Activated gamma-delta T cell treated with Interleukin-2 at 50 U/mL for 16 hours (primary cell): ENCODE data around the gene SNX6.
"Not testable (repeated sequence)": the region's sequence is repeated elsewhere in the genome, so short reads cannot be mapped to it uniquely, and the experiment has no call there.

Source experiments
- DNase-seq: peaks from one replicate; pipeline ENCODE4 v3.0.0-alpha.2; 2020

Gene SNX6

DNA sequence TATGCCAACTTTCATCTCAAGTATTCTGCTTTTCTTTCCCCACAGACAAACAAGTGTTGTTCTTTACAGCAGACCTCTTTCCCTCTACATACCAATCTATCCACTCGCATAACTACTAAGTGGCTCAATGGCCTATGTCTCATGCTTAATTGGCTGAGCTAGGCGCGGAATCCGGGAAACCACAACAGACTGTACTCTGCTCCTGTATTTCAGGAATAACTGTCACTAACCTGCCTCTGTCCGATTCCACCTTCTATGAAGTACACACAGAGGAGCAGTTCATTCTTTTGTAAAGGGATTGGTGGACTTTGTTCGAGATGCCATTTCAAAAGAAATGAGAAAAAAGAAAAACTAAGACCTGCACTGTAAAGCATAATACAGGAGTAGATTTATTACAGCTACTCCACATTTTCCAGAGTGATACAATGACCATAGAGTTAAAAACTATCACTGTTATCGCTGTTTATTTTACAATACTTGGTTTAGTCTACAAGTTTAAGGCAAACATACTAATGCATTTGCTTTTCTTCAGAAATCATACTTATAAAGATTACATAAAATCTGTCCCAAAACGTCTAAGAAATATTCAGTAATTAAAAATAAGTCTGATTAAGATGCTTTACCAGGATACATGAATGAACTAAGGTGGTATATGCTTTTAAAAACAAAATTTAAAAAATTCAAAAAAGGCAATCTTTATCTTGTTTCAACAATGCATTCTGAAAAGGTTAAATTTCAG lies 67.7 kb downstream of the SNX6 start:
- DNase-seq = not testable (repeated sequence)

DNA sequence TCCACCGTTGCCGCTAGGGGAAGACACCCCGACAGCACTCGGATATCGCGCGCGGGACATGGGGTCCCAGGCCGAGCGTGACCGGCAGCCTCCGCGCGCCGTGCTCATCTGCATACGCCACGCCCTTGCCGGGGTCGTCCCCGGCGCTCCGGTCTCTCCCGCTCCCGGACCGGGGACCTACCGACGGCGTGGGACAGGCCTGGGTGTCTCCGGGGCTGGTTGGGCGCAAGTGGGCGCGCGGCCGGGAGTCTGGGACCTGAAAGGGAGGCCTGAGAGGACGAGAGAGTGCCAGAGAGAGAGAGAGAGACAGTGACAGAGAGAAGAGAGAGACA lies 73.5 kb downstream of the SNX6 start:
- not testable (repeated sequence) for DNase-seq

DNA sequence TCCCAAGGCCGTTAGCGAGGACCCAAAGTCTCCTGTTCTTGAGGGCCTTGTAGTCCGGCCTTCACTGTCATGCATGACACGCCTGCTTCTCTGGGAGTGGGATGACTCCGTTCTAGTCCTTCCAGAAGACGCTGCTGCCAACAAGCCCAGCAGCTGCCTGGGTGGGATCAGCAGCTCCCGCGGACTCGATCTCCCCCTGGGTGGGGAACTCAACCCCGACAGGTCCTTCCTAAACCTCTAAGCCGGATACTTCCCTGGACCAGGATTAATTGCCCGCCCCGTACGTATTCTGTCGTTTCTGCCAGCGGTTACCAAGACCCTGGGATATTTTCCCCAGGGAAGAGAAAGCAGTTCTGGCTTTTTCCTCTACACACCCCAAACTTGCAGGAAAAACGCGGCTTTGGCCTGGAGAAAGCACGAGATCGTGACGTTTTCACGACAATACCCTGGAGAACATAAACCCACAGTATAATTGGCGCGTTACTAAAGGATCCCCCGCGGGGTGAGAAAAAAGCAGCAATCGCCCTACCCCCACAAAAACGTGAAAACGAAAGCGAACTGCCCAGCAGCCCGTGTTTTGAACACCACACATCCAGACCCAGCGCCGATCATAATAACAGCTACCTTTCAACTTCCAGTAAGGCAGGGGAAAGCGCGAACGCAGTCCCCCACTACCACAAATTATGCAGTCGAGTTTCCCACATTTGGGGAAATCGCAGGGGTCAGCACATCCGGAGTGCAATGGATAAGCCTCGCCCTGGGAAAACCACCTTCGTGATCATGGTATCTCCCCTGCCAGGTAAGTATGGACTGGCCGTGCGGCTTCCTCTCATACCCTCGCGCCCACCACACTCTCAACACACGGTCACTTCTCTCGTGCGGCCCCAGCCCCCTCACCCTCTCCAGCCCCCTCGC lies 74.1 kb downstream of the SNX6 start:
- DNase-seq = not testable (repeated sequence)

DNA sequence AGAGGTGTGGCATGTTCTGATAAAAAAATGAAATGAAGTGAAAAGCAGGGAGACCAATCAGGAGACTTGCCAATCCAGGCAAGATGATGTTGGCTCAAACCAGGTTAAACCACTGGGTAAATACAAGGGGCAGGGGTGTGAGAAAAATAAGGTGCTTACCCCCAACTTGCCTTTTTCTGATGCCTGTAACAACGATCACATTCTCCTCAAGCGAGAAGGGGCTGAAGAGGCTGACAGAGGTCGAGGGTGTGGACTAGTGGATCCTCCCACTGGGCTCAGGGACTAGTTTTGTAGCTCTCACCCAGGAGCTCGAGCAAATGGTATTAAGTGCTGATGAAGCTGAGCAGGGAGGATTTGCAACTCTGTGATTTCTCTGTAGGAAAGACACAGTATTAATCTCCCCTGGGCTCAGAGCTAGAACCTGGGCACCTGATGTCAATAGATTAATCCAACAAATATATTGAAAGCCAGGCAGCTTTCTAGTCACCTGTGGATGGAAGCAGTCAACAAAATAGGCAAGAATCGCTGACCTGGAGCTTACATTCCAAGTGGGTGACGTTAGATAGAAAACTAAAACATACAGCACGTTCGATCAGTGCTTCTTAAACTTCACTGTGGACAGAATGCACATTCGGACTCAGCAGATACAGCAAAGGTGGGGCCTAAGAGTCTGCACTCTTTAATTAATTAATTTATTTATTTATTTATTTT lies 75.3 kb downstream of the SNX6 start:
- DNase-seq = no peak

DNA sequence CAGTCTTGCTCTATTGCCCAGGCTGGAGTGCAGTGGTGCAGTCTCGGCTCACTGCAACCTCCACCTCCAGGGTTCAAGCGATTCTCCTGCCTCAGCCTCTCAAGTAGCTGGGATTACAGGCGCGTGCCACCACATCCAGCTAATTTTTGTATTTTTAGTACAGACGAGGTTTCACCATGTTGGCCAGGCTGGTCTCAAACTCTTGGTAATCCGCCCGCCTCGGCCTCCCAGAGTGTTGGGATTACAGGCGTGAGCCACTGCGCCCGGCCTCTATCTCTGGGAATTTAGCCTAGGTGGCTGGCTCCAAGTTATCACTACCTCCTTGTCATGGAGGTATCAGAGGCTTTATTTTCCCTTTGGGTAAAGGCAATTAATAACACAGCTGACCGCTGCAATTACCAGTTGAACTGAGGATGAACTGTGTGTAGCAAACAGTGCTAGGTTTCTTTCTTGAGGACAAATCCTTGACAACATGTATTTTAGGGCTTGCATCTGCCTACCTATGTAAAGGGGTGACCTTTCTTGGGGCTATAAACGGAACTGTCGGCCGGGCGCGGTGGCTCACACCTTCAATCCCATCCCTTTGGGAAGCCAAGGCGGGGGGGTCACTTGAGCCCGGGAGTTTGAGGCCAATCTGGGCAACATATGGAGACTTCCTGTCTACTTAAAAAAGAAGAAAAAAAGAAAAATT lies 80.5 kb downstream of the SNX6 start:
- not testable (repeated sequence) for DNase-seq

DNA sequence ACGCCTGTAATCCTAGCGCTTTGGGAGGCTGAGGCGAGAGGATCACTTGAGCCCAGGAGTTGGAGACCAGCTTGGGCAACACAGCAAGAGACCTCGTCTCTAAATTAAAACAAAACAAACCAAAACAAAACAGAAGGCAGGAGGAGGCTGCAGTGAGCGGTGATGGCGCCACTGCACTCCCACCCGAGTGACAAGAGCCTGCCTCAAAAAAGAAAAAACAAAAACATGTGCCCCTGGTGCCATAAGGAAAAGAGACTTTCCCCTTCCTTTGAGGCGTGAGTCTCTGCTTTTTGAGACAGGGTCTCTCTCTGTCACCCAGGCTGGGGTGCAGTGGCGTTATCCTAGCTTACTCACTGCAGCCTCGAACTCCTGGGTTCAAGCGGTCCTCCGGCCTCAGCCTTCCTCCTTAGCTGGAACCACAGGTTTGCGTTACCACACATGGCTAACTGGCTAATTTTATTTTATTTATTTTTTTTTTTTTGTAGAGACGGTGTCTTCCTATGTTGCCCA lies 81.4 kb downstream of the SNX6 start:
- no peak for DNase-seq

DNA sequence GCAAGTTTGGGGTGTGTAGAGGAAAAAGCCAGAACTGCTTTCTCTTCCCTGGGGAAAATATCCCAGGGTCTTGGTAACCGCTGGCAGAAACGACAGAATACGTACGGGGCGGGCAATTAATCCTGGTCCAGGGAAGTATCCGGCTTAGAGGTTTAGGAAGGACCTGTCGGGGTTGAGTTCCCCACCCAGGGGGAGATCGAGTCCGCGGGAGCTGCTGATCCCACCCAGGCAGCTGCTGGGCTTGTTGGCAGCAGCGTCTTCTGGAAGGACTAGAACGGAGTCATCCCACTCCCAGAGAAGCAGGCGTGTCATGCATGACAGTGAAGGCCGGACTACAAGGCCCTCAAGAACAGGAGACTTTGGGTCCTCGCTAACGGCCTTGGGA lies 82.8 kb downstream of the SNX6 start:
- not testable (repeated sequence) for DNase-seq

DNA sequence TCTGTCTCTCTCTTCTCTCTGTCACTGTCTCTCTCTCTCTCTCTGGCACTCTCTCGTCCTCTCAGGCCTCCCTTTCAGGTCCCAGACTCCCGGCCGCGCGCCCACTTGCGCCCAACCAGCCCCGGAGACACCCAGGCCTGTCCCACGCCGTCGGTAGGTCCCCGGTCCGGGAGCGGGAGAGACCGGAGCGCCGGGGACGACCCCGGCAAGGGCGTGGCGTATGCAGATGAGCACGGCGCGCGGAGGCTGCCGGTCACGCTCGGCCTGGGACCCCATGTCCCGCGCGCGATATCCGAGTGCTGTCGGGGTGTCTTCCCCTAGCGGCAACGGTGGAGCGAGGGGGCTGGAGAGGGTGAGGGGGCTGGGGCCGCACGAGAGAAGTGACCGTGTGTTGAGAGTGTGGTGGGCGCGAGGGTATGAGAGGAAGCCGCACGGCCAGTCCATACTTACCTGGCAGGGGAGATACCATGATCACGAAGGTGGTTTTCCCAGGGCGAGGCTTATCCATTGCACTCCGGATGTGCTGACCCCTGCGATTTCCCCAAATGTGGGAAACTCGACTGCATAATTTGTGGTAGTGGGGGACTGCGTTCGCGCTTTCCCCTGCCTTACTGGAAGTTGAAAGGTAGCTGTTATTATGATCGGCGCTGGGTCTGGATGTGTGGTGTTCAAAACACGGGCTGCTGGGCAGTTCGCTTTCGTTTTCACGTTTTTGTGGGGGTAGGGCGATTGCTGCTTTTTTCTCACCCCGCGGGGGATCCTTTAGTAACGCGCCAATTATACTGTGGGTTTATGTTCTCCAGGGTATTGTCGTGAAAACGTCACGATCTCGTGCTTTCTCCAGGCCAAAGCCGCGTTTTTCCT lies 83.4 kb downstream of the SNX6 start:
- not testable (repeated sequence) for DNase-seq

DNA sequence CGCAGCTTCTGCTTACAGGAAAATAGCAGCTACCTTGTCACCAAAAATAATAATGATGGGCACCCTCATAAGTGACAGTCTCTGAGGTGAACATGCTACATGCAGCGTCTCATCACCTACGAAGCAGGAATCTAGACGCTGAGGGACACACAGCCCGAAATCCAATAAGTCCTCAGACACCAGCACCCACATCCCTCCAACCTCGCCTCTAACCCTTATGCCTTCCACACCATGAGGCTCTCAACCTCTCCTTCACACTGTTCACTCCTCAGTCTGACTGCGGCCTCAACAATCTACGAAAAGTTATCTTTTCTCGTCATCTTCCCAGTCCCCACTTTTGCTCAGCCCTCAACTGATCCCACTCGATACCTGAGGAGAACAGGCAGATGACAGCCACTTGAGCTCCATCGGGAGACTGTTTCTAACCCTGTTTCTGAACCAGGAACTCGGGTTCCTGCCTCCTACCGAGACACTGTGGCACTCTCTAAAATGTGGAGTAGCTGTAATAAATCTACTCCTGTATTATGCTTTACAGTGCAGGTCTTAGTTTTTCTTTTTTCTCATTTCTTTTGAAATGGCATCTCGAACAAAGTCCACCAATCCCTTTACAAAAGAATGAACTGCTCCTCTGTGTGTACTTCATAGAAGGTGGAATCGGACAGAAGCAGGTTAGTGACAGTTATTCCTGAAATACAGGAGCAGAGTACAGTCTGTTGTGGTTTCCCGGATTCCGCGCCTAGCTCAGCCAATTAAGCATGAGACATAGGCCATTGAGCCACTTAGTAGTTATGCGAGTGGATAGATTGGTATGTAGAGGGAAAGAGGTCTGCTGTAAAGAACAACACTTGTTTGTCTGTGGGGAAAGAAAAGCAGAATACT lies 89.5 kb downstream of the SNX6 start:
- not testable (repeated sequence) for DNase-seq

DNA sequence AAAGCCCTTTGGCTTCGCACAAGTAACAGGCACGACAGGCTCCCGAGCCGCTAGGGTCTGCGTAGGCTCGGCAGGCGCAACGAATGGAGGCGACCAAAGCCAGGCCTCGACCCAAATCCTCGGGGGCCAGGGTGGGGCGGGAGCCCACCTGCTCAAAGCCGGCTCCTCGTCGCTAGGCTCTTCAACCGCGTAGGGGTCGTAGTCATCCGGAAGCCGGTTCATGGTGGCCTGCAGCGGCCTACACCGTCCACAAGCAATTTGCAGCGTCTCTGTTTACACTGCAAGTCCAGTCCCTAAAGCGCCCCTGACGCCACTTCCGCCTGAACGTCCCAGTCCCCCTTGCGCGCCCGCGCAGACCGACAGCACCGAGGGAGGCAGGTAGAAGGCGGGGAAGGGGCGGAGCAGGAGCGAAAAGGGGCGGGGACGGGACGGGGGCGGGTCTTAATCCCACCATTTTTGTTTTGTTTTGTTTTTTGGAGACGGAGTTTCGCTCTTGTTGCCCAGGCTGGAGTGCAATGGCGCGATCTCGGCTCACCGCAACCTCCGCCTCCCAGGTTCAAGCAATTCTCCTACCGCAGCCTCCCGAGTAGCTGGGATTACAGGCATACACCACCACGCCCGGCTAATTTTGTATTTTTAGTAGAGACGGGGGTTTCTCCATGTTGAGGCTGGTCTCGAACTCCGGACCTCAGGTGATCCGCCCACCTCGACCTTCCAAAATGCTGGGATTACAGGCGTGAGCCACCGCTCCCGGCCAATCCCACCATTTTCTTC lies 90.4 kb downstream of the SNX6 start, which contains the start of gene EAPP:
EAPP (minus strand) TSS at position 295 of the 774 bp plus-strand sequence; CDS start at position 222, 73 bp downstream.
- peak; percentile 94 for DNase-seq

DNA sequence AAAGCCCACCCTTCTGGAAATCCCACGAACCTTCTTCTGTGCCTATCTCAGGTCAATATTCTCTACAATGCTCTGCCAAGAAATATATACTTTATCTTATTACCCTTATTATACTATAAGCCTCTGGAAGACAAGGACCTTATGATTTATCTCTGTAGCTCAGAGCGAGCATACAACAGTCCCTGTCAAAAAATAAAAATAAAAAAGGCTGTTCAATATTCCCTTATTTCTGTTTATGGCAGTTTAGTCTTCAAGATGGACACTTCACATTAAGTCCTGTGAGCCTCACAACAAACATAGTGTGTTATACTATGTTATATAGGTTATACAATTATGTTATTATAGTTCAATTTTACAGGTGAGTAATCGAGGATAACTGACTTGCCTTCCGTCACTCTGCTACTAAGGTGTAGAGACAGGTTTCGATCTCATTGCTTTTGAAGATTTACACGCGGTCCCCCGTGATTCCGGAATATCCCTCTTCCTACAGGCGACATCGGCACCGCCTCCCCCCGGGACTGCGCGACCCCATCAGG lies 91.0 kb downstream of the SNX6 start:
- no peak for DNase-seq

DNA sequence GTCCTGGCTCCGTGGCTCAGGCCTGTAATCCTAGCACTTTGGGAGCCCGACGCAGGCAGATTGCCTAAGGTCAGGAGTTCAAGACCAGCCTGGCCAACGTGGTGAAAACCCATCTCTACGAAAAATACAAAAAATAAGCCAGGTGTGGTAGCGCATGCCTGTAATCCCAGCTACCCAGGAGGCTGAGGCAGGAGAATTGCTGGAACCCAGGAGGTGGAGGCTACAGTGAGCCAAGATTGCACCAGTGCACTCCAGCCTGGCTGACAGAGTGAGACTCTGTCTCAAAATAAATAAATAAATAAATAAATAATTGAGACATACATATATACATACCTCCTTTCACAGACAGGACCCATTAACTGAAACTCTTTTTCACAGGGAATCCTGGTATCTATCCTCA lies 91.9 kb downstream of the SNX6 start:
- DNase-seq = not testable (repeated sequence)

DNA sequence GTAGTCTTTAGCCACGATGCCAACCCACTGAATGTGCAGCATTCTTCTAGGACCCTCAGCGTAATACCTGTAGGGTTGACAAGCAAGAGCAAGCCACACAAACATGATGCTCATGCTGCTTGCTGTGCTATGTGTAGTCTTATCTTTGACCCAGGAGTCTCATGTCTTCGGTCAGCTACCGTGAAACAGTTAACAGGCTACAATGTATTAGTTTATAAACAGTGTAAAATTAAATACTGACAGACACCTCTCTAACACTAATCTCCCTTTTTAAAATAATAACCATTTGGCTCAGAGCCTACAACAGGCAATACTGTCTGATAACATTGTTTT lies 92.3 kb downstream of the SNX6 start:
- DNase-seq = no peak

DNA sequence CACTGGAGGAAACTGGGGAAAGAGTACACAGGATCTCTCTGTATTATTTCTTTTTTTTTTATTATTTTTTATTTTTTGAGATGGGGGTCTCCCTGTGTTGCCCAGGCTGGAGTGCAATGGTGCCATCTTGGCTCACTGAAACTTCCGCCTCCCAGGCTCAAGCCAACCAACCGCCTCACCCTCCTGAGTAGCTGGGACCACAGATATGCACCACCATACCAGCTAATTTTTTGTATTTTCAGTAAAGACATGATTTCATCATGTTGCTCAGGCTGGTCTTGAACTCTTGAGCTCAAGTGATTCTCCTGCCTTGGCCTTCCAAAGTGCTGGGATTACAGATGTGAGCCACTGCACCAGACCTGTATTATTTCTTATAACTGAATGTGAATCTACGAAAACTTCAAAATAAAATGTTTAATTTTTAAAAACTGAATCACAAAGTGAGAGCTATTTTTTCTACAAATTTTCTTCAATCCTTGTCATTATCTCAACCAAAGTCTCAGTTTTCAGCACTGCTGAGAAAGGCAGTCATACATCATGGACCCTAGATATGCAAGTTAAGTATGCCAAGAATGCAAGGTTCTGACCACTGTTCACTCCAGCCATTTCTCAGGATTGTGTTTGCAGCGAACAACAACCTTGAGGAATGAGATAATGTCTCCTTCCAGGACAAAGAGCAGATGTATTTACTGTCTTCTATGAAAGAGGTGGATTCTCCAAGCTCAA lies 92.8 kb downstream of the SNX6 start:
- no peak for DNase-seq

DNA sequence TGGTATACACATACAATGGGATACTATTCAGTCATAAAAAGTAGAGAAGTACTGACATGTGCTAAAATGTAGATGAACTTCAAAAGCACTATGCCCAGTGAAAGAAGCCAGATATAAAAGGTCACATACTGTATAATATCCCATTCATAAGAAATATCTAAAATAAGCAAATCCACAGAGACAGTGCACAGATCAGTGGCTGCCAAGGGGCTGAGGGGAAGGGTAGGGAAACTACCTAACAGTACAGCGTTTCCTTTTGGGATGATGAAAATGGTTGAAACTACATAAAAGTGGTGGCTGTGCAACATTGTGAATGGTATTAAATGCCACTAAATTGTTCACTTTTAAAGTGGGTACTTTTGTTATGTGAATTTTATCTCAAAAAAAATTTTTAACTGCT lies 102.4 kb downstream of the SNX6 start:
- DNase-seq = no peak

DNA sequence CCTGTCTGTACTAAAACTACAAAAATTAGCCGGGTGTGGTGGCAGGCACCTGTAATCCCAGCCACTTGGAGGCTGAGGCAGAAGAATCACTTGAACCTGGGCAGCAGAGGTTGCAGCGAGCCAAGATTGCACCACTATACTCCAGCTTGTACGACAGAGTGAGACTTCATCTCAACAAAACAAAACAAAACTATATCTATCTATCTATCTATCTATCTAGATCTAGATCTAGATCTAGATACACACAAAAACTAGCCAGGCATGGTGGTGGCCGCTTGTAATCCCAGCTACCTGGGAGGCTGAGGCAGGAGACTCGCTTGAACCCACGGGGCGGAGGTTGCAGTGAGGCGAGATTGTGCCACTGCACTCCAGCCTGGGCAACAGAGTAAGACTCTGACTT lies 105.7 kb downstream of the SNX6 start:
- DNase-seq = not testable (repeated sequence)

DNA sequence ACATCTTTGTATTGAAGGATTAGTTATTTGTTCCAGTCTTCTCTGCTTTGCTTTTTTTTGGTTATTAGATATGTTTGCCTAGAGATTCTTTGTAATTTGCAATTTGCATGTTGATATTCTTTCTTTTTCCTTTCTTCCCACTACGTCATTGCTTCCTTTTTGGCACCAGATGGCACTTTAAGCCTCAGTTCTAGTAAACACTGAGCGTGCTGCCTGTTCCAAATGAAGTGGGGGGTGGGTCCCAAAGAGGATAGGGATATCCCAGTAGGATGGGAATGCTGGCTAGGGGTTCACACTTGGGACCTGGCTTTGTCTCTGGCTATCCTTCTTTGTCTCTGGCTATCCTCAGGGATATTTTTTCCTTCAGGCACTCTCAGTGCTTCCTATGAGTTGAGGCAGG lies 107.5 kb downstream of the SNX6 start:
- no peak for DNase-seq

DNA sequence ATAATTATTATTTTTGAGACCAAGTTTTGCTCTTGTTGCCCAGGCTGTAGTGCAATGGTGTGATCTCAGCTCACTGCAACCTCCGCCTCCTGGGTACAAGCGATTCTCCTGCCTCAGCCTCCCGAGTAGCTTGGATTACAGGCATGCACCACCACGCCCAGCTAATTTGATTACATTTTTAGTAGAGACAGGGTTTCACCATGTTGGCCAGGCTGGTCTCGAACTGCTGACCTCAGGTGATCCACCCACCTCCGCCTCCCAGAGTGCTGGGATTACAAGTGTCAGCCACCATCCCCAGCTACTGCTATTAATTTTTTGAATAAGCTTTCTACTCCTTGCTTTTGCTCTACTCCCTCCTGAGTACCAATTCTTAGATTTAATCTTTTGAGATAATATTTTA lies 108.9 kb downstream of the SNX6 start:
- not testable (repeated sequence) for DNase-seq
